ENCODE data around the gene ADPRHL1.
"Not testable (repeated sequence)": the region's sequence is repeated elsewhere in the genome, so short reads cannot be mapped to it uniquely, and the experiment has no call there.

The ADPRHL1 gene

DNA sequence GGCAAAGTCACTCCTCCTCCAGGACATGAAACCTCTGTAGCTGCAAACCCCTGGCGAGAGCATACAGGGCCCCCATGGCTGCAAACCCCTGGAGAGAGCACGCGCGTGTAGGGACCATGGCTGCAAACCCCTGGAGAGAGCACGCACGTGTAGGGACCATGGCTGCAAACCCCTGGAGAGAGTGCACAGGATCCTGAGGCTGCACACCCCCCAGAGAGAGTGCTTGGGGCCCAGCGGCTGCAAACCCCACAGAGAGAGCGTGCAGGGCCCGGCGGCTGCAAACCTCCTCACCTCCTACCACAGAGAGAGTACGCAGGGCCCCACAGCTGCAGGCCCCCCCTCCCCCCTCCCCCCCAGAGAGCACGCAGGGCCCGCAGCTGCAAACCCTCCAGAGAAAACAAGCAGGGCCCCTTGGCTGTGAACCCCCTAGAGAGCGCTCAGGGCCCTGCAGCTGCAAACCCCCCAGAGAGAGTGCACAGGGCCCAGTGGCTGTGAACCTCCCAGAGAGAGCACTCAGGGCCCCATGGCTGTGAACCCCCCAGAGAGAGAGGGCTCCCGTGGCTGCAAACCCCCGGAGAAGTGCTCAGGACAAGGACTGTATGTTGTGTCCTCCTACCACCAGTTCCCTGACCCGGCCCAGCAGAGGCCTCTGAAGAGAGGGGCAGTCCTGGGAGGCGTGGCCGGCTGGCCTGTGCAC lies 7.3 kb downstream of the ADPRHL1 start:
- Histone ChIP-seq H3K9ac (ENCODE audit: low read depth, low read length) (no peak overlapping the region), H3K27ac (ENCODE audit: low read depth, low read length) (no peak overlapping the region)

DNA sequence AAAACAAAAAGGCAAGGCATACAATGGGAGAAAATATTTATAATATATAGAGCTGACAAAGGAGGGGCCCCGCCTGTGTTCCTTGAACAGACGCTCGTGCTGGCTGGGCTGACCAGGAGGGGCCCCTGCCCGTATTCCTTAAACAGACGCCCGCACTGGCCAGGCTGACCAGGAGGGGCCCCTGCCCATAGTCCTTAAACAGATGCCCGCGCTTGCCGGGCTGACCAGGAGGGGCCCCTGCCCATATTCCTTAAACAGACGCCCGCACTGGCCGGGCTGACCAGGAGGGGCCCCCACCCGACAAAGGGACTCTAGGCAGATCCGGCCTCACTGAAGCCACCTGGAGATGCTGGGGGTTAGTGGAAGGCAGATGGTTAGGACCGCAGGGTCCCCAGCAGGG lies 9.3 kb downstream of the ADPRHL1 start:
- no peaks in the 10 kb centered on the region for H3K4me1 ChIP-seq (ENCODE audit: control insufficient read depth, insufficient read depth, low read length)

More for the DNA sequence above, 7.3 kb downstream of the ADPRHL1 start:
- no peaks in the 10 kb centered on the region for H3K27me3 ChIP-seq (ENCODE audit: control insufficient read depth, insufficient read depth, low read length)
- no peak overlapping the region for H3K4me3 ChIP-seq (ENCODE audit: low read depth, low read length)
- H3K36me3 ChIP-seq (ENCODE audit: control insufficient read depth, insufficient read depth, low read length): peaks cover 8% of the 10 kb centered on the region; the same call in 1 of the 2 replicates
- no peaks in the 10 kb centered on the region for H3K4me1 ChIP-seq (ENCODE audit: control insufficient read depth, insufficient read depth, low read length)
- no peaks in the 10 kb centered on the region for H3K9me3 ChIP-seq (ENCODE audit: control insufficient read depth, insufficient read depth, low read length)

GRCh38 chr13:113442985-113443362 lies 10.3 kb downstream of the ADPRHL1 start:
- Histone ChIP-seq H3K9me3 (ENCODE audit: control insufficient read depth, insufficient read depth, low read length) (no peaks in the 10 kb centered on the region), H3K9ac (ENCODE audit: low read depth, low read length) (no peak overlapping the region)

More for the DNA sequence above, 9.3 kb downstream of the ADPRHL1 start:
- Histone ChIP-seq H3K9ac (ENCODE audit: low read depth, low read length) (no peak overlapping the region), H3K4me3 (ENCODE audit: low read depth, low read length) (no peak overlapping the region), H3K27ac (ENCODE audit: low read depth, low read length) (no peak overlapping the region), H3K9me3 (ENCODE audit: control insufficient read depth, insufficient read depth, low read length) (no peaks in the 10 kb centered on the region), H3K27me3 (ENCODE audit: control insufficient read depth, insufficient read depth, low read length) (no peaks in the 10 kb centered on the region), H3K36me3 (ENCODE audit: control insufficient read depth, insufficient read depth, low read length) (0 out of 2 replicates have a peak, but pooled peaks cover 8% of the 10 kb centered on the region)

GRCh38 chr13:113442354-113442984 lies 10.8 kb downstream of the ADPRHL1 start:
- Histone ChIP-seq H3K9me3 (ENCODE audit: control insufficient read depth, insufficient read depth, low read length) (no peaks in the 10 kb centered on the region), H3K27ac (ENCODE audit: low read depth, low read length) (no peak overlapping the region), H3K9ac (ENCODE audit: low read depth, low read length) (no peak overlapping the region), H3K4me1 (ENCODE audit: control insufficient read depth, insufficient read depth, low read length) (no peaks in the 10 kb centered on the region), H3K27me3 (ENCODE audit: control insufficient read depth, insufficient read depth, low read length) (no peaks in the 10 kb centered on the region), H3K4me3 (ENCODE audit: low read depth, low read length) (no peak overlapping the region), H3K36me3 (ENCODE audit: control insufficient read depth, insufficient read depth, low read length) (0 out of 2 replicates have a peak, but pooled peaks cover 8% of the 10 kb centered on the region)

More at GRCh38 chr13:113442985-113443362, 10.3 kb downstream of the ADPRHL1 start:
- no peak overlapping the region for H3K27ac ChIP-seq (ENCODE audit: low read depth, low read length)
- no peaks in the 10 kb centered on the region for H3K27me3 ChIP-seq (ENCODE audit: control insufficient read depth, insufficient read depth, low read length)
- H3K4me1 ChIP-seq (ENCODE audit: control insufficient read depth, insufficient read depth, low read length): no peaks in the 10 kb centered on the region
- H3K4me3 ChIP-seq (ENCODE audit: low read depth, low read length): no peak overlapping the region
- H3K36me3 ChIP-seq (ENCODE audit: control insufficient read depth, insufficient read depth, low read length): 0 out of 2 replicates have a peak, but pooled peaks cover 8% of the 10 kb centered on the region

DNA sequence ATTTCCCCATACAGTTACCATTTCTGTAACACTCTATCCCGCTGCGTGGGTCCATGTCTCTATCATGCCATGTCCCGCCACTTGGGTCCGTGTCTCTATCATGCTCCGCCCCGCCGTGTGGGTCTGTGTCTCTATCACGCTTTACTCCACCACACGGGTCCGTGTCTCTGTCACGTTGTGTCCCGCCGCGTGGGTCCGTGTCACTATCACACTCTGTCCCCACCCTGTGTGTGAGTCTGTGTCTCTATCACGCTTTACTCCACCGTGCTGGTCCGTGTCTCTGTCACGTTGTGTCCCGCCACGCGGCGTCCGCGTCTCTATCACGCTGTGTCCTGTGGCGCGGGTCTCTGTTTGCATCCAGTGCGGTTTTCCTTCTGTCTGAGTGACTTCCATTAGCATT lies 11.6 kb downstream of the ADPRHL1 start:
- H3K27ac ChIP-seq (ENCODE audit: low read depth, low read length): no peak overlapping the region
- no peaks in the 10 kb centered on the region for H3K27me3 ChIP-seq (ENCODE audit: control insufficient read depth, insufficient read depth, low read length)
- no peak overlapping the region for H3K4me3 ChIP-seq (ENCODE audit: low read depth, low read length)
- H3K9me3 ChIP-seq (ENCODE audit: control insufficient read depth, insufficient read depth, low read length): no peaks in the 10 kb centered on the region
- H3K9ac ChIP-seq (ENCODE audit: low read depth, low read length): no peak overlapping the region
- H3K4me1 ChIP-seq (ENCODE audit: control insufficient read depth, insufficient read depth, low read length): no peaks in the 10 kb centered on the region
- H3K36me3 ChIP-seq (ENCODE audit: control insufficient read depth, insufficient read depth, low read length): 0 out of 2 replicates have a peak, but pooled peaks cover 8% of the 10 kb centered on the region

GRCh38 chr13:113437408-113438010 lies 15.8 kb downstream of the ADPRHL1 start:
- Histone ChIP-seq H3K4me1 (ENCODE audit: control insufficient read depth, insufficient read depth, low read length) (no peaks in the 10 kb centered on the region), H3K36me3 (ENCODE audit: control insufficient read depth, insufficient read depth, low read length) (0 out of 2 replicates have a peak, but pooled peaks cover 3% of the 10 kb centered on the region), H3K9me3 (ENCODE audit: control insufficient read depth, insufficient read depth, low read length) (no peaks in the 10 kb centered on the region), H3K27ac (ENCODE audit: low read depth, low read length) (no peak overlapping the region), H3K4me3 (ENCODE audit: low read depth, low read length) (no peak overlapping the region), H3K9ac (ENCODE audit: low read depth, low read length) (no peak overlapping the region), H3K27me3 (ENCODE audit: control insufficient read depth, insufficient read depth, low read length) (no peaks in the 10 kb centered on the region)

GRCh38 chr13:113436866-113437265 lies 16.4 kb downstream of the ADPRHL1 start:
- H3K27me3 ChIP-seq (ENCODE audit: control insufficient read depth, insufficient read depth, low read length); H3K36me3 ChIP-seq (ENCODE audit: control insufficient read depth, insufficient read depth, low read length): not testable (repeated sequence)

DNA sequence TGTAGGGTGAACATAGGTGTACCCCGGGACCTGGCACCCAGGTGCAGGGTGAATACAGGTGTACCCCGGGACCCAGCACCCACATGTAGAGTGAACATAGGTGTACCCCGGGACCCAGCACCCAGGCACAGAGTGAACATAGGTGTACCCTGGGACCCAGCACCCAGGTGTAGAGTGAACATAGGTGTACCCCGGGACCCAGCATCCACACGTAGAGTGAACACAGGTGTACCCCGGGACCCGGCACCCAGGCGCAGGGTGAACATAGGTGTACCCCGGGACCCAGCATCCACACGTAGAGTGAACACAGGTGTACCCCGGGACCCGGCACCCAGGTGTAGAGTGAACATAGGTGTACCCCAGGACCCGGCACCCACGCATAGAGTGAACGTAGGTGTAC lies 17.4 kb downstream of the ADPRHL1 start:
- not testable (repeated sequence) for H3K27me3 ChIP-seq (ENCODE audit: control insufficient read depth, insufficient read depth, low read length); H3K4me3 ChIP-seq (ENCODE audit: low read depth, low read length); H3K9ac ChIP-seq (ENCODE audit: low read depth, low read length); H3K27ac ChIP-seq (ENCODE audit: low read depth, low read length); H3K4me1 ChIP-seq (ENCODE audit: control insufficient read depth, insufficient read depth, low read length); H3K9me3 ChIP-seq (ENCODE audit: control insufficient read depth, insufficient read depth, low read length); H3K36me3 ChIP-seq (ENCODE audit: control insufficient read depth, insufficient read depth, low read length)

More at GRCh38 chr13:113436866-113437265, 16.4 kb downstream of the ADPRHL1 start:
- H3K9ac ChIP-seq (ENCODE audit: low read depth, low read length); H3K4me3 ChIP-seq (ENCODE audit: low read depth, low read length); H3K27ac ChIP-seq (ENCODE audit: low read depth, low read length); H3K4me1 ChIP-seq (ENCODE audit: control insufficient read depth, insufficient read depth, low read length); H3K9me3 ChIP-seq (ENCODE audit: control insufficient read depth, insufficient read depth, low read length): not testable (repeated sequence)

GRCh38 chr13:113433391-113433916 lies 19.8 kb downstream of the ADPRHL1 start:
- H3K9me3 ChIP-seq (ENCODE audit: control insufficient read depth, insufficient read depth, low read length): no peaks in the 10 kb centered on the region
- H3K27me3 ChIP-seq (ENCODE audit: control insufficient read depth, insufficient read depth, low read length): no peaks in the 10 kb centered on the region
- H3K27ac ChIP-seq (ENCODE audit: low read depth, low read length): no peak overlapping the region
- H3K36me3 ChIP-seq (ENCODE audit: control insufficient read depth, insufficient read depth, low read length): no peaks in the 10 kb centered on the region
- H3K4me3 ChIP-seq (ENCODE audit: low read depth, low read length): no peak overlapping the region
- H3K9ac ChIP-seq (ENCODE audit: low read depth, low read length): no peak overlapping the region
- H3K4me1 ChIP-seq (ENCODE audit: control insufficient read depth, insufficient read depth, low read length): no peaks in the 10 kb centered on the region

- no peaks in the 10 kb centered on the region for H3K36me3 ChIP-seq (ENCODE audit: control insufficient read depth, insufficient read depth, low read length)
- no peak overlapping the region for H3K4me3 ChIP-seq (ENCODE audit: low read depth, low read length)
These were observed 20.6 kb downstream of the ADPRHL1 start for GRCh38 chr13:113432506-113433270.

More at GRCh38 chr13:113432506-113433270, 20.6 kb downstream of the ADPRHL1 start:
- H3K9ac ChIP-seq (ENCODE audit: low read depth, low read length): no peak overlapping the region
- H3K9me3 ChIP-seq (ENCODE audit: control insufficient read depth, insufficient read depth, low read length): no peaks in the 10 kb centered on the region
- H3K27me3 ChIP-seq (ENCODE audit: control insufficient read depth, insufficient read depth, low read length): no peaks in the 10 kb centered on the region
- H3K4me1 ChIP-seq (ENCODE audit: control insufficient read depth, insufficient read depth, low read length): no peaks in the 10 kb centered on the region
- no peak overlapping the region for H3K27ac ChIP-seq (ENCODE audit: low read depth, low read length)

Data from HUES48 (cell line).